K562 (cell line): ENCODE measurements around the gene ST3GAL3. TPM values are rescaled to one million over a fixed set of nuclear protein-coding genes. Genes with fewer than 3 reads are reported as not detected.

Experiments
- ETV1 ChIP-seq: fragments of 450-650 bp; conservative IDR thresholded peaks from 2 replicates; pipeline ENCODE4 v1.6.1; 2016; ENCODE audit warnings: missing genetic modification characterization, control low read depth, low read depth, missing compliant biosample characterization
- FUS ChIP-seq: fragments of 200-400 bp; formaldehyde crosslinking; optimal IDR thresholded peaks from 2 replicates; pipeline ENCODE3; 2017; ENCODE audit warnings: low read depth, low read length
- KHSRP ChIP-seq: fragments of 450-650 bp; IDR thresholded peaks from 2 replicates; pipeline ENCODE4 v1.6.1; 2017
- MAFG ChIP-seq: fragments of 450-650 bp; conservative IDR thresholded peaks from 2 replicates; pipeline ENCODE4 v1.6.1; 2016; ENCODE audit warnings: missing genetic modification characterization, missing compliant biosample characterization
- NCOR1 ChIP-seq: fragments of 450-650 bp; IDR thresholded peaks from 2 replicates; pipeline ENCODE4 v1.6.1; 2016; ENCODE audit warnings: mild to moderate bottlenecking, moderate library complexity
- POU5F1 ChIP-seq: fragments of 150-350 bp; IDR thresholded peaks from 2 replicates; pipeline ENCODE4 v1.6.1; 2014; ENCODE audit warnings: borderline replicate concordance, low read length, low read depth, mild to moderate bottlenecking; ENCODE audit not compliant: partially characterized antibody
- RFX7 ChIP-seq: fragments of 250-450 bp; sonication (Bioruptor Pico); IDR thresholded peaks from 2 replicates; pipeline ENCODE4 v1.5.1; 2021; ENCODE audit warnings: mild to moderate bottlenecking
- RUNX1 ChIP-seq: sonication (generic); IDR thresholded peaks from 2 replicates; pipeline ENCODE4 v1.6.1; 2016; ENCODE audit warnings: antibody characterized with exemption, low read depth
- SIN3A ChIP-seq, 2 experiments: fragments of 150-350 bp in 1 of 2; IDR thresholded peaks; 2 replicates each; pipeline ENCODE4 v1.6.1; 2011 to 2016; ENCODE audit warnings: borderline replicate concordance in 2 of 2, low read depth in 2 of 2, low read length in 2 of 2, mild to moderate bottlenecking in 2 of 2, moderate library complexity in 2 of 2; ENCODE audit not compliant: control insufficient read depth in 1 of 2
- SMAD4 ChIP-seq: fragments of 250-450 bp; sonication (Bioruptor Pico); conservative IDR thresholded peaks from 2 replicates; pipeline ENCODE4 v1.8.0; 2021; ENCODE audit warnings: inconsistent platforms, mild to moderate bottlenecking, moderate library complexity
- ZNF57 ChIP-seq: fragments of 450-650 bp; formaldehyde crosslinking; IDR thresholded peaks from 2 replicates; pipeline ENCODE4 v1.4.0; 2020; ENCODE audit warnings: mild to moderate bottlenecking, moderate library complexity
- ZNF785 ChIP-seq: fragments of 250-450 bp; sonication (Bioruptor Pico); IDR thresholded peaks from 2 replicates; pipeline ENCODE4 v1.4.0; 2020; ENCODE audit warnings: mild to moderate bottlenecking
- polyA plus RNA-seq, 8 experiments: library from polyadenylated mRNA; depleted of rRNA in 4 of 8; stranded (reverse) in 5 of 8; unstranded in 3 of 8; fragments of >200 nt; fragmentation: Nextera tagmentation in 2 of 8; fragmentation: Illumina TruSeq in 1 of 8; extraction: Ambion mirVana in 2 of 8; extraction: Trizol in 1 of 8; gene quantifications; 2 replicates each; pipeline versions ENCODE4 v1.2.1 to v1.2.3, GENCODE V29; 2011 to 2014; ENCODE audit warnings: inconsistent platforms in 1 of 8, missing spikeins in 1 of 8
- total RNA-seq, 7 experiments: library from RNA; depleted of rRNA in 6 of 7; stranded (reverse); fragments of >200 nt in 6 of 7; fragmentation: Illumina TruSeq in 2 of 7; extraction: Trizol in 2 of 7; gene quantifications; 2 replicates each; pipeline versions ENCODE4 v1.2.1 to v1.2.3, GENCODE V29; 2011 to 2021; ENCODE audit warnings: low replicate concordance in 1 of 7
- TF ChIP-seq, protein P1 (sequence below), 2 experiments: fragments of 450-650 bp in 1 of 2; IDR thresholded peaks; 2 replicates each; pipeline ENCODE4 v1.6.1; 2011 to 2017; ENCODE audit warnings: low read depth in 2 of 2, antibody characterized with exemption in 1 of 2, borderline replicate concordance in 1 of 2, low read length in 1 of 2, mild to moderate bottlenecking in 1 of 2, mixed read lengths in 1 of 2; ENCODE audit not compliant: control insufficient read depth in 1 of 2
- TF ChIP-seq, protein P2 (sequence below), 2 experiments: fragments of 150-350 bp in 1 of 2; IDR thresholded peaks; 2 replicates each; pipeline ENCODE4 v1.6.1; 2012 to 2016; ENCODE audit warnings: low read depth in 2 of 2, low read length in 2 of 2, mild to moderate bottlenecking in 1 of 2, moderate library complexity in 1 of 2
- TF ChIP-seq, protein P3 (sequence below): sonication (generic); formaldehyde crosslinking; IDR thresholded peaks from 2 replicates; pipeline ENCODE4 v1.8.1; 2023; ENCODE audit warnings: missing genetic modification reagents, mild to moderate bottlenecking, borderline replicate concordance

ST3GAL3 gene
- total and polyA plus RNA-seq, 9 of the 15 experiments (the other 6 are each of a cell fraction or from before 2014, with no cell fraction given), result 1.2 to 18.9 (median 11.0) TPM

DNA sequence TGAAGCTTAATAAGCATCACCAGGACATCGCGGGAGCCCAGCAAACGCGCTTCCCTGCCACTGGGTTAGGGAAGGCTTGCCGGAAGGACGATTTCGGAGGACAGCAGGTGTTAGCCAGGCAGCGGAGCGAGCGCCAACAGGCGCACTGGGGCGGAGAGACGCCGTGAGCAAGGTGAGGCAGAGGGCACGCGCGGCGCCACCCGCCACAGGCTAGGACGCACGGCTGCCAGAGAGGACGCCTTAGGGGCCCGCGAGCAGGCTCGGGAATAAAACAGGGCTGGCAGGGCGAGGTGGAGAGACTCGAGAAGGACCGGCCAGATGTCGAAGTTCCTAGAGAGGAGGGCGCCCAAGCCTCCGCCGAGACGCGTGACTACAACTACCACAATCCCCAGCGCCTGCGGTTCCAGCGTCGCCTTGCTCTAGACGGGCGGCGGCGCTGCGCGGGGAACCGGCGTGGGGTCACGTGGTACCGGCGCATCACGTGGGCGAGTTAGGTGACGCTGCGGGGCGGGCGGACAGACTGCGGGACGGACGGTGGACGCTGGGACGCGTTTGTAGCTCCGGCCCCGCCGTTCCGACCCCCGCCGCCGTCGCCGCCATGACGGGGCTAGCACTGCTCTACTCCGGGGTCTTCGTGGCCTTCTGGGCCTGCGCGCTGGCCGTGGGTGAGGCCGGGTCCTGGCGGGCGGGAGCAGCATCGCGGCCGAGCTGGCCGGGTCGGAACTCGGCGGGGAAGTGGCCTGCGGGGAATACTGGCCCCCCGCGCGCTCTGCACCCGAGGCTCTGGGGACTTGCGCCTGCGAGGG is 267.3 kb downstream of the ST3GAL3 start, which contains the start of gene ATP6V0B (continued):
- TF ChIP-seq, protein P1, sequence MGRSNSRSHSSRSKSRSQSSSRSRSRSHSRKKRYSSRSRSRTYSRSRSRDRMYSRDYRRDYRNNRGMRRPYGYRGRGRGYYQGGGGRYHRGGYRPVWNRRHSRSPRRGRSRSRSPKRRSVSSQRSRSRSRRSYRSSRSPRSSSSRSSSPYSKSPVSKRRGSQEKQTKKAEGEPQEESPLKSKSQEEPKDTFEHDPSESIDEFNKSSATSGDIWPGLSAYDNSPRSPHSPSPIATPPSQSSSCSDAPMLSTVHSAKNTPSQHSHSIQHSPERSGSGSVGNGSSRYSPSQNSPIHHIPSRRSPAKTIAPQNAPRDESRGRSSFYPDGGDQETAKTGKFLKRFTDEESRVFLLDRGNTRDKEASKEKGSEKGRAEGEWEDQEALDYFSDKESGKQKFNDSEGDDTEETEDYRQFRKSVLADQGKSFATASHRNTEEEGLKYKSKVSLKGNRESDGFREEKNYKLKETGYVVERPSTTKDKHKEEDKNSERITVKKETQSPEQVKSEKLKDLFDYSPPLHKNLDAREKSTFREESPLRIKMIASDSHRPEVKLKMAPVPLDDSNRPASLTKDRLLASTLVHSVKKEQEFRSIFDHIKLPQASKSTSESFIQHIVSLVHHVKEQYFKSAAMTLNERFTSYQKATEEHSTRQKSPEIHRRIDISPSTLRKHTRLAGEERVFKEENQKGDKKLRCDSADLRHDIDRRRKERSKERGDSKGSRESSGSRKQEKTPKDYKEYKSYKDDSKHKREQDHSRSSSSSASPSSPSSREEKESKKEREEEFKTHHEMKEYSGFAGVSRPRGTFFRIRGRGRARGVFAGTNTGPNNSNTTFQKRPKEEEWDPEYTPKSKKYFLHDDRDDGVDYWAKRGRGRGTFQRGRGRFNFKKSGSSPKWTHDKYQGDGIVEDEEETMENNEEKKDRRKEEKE (IDR thresholded peaks at IDR 0.05; ENCODE audit: borderline replicate concordance in 1 of 2, control insufficient read depth in 1 of 2, low read depth in 2 of 2, low read length in 1 of 2), result no peak
- TF ChIP-seq SMAD4 (CRISPR knock-in tag) (peak; percentile 75), ETV1 (tag) (0 out of 2 replicates have a peak, but pooled peaks have one; percentile 51), RFX7 (CRISPR knock-in tag) (no peak), ZNF785 (no peak), FUS (no peak), NCOR1 (no peak), KHSRP (no peak), SIN3A (IDR thresholded peaks at IDR 0.05; ENCODE audit: borderline replicate concordance in 2 of 2, control insufficient read depth in 1 of 2, low read depth in 2 of 2, low read length in 2 of 2) (peak in 1 of 2 experiments; percentile 85; a peak in 2 of 4 replicates), ZNF57 (CRISPR knock-in tag) (no peak), MAFG (tag) (no peak), POU5F1 (peak; percentile 61), RUNX1 (no peak; the same call in none of the 2 replicates)
- TF ChIP-seq, protein P2, sequence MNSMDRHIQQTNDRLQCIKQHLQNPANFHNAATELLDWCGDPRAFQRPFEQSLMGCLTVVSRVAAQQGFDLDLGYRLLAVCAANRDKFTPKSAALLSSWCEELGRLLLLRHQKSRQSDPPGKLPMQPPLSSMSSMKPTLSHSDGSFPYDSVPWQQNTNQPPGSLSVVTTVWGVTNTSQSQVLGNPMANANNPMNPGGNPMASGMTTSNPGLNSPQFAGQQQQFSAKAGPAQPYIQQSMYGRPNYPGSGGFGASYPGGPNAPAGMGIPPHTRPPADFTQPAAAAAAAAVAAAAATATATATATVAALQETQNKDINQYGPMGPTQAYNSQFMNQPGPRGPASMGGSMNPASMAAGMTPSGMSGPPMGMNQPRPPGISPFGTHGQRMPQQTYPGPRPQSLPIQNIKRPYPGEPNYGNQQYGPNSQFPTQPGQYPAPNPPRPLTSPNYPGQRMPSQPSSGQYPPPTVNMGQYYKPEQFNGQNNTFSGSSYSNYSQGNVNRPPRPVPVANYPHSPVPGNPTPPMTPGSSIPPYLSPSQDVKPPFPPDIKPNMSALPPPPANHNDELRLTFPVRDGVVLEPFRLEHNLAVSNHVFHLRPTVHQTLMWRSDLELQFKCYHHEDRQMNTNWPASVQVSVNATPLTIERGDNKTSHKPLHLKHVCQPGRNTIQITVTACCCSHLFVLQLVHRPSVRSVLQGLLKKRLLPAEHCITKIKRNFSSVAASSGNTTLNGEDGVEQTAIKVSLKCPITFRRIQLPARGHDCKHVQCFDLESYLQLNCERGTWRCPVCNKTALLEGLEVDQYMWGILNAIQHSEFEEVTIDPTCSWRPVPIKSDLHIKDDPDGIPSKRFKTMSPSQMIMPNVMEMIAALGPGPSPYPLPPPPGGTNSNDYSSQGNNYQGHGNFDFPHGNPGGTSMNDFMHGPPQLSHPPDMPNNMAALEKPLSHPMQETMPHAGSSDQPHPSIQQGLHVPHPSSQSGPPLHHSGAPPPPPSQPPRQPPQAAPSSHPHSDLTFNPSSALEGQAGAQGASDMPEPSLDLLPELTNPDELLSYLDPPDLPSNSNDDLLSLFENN (IDR thresholded peaks at IDR 0.05; ENCODE audit: low read depth in 2 of 2, low read length in 2 of 2), result no peak; a peak in 1 of 4 replicates
- TF ChIP-seq, protein P3, sequence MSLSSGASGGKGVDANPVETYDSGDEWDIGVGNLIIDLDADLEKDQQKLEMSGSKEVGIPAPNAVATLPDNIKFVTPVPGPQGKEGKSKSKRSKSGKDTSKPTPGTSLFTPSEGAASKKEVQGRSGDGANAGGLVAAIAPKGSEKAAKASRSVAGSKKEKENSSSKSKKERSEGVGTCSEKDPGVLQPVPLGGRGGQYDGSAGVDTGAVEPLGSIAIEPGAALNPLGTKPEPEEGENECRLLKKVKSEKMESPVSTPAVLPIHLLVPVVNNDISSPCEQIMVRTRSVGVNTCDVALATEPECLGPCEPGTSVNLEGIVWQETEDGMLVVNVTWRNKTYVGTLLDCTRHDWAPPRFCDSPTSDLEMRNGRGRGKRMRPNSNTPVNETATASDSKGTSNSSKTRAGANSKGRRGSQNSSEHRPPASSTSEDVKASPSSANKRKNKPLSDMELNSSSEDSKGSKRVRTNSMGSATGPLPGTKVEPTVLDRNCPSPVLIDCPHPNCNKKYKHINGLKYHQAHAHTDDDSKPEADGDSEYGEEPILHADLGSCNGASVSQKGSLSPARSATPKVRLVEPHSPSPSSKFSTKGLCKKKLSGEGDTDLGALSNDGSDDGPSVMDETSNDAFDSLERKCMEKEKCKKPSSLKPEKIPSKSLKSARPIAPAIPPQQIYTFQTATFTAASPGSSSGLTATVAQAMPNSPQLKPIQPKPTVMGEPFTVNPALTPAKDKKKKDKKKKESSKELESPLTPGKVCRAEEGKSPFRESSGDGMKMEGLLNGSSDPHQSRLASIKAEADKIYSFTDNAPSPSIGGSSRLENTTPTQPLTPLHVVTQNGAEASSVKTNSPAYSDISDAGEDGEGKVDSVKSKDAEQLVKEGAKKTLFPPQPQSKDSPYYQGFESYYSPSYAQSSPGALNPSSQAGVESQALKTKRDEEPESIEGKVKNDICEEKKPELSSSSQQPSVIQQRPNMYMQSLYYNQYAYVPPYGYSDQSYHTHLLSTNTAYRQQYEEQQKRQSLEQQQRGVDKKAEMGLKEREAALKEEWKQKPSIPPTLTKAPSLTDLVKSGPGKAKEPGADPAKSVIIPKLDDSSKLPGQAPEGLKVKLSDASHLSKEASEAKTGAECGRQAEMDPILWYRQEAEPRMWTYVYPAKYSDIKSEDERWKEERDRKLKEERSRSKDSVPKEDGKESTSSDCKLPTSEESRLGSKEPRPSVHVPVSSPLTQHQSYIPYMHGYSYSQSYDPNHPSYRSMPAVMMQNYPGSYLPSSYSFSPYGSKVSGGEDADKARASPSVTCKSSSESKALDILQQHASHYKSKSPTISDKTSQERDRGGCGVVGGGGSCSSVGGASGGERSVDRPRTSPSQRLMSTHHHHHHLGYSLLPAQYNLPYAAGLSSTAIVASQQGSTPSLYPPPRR (CRISPR knock-in tag), result peak; percentile 64; the same call in 1 of the 2 replicates
